HG03060 (cell line): ENCODE results near the gene CYFIP2.
"Not testable (repeated sequence)": the region's sequence is repeated elsewhere in the genome, so short reads cannot be mapped to it uniquely, and the experiment has no call there.

Experiments used
- ATAC-seq: cut with Tn5 transposase; IDR thresholded peaks from one replicate; pipeline ENCODE4 v1.9.1; 2021; ENCODE audit warnings: low read depth, moderate number of reproducible peaks; ENCODE audit not compliant: unreplicated experiment

CYFIP2 gene

DNA sequence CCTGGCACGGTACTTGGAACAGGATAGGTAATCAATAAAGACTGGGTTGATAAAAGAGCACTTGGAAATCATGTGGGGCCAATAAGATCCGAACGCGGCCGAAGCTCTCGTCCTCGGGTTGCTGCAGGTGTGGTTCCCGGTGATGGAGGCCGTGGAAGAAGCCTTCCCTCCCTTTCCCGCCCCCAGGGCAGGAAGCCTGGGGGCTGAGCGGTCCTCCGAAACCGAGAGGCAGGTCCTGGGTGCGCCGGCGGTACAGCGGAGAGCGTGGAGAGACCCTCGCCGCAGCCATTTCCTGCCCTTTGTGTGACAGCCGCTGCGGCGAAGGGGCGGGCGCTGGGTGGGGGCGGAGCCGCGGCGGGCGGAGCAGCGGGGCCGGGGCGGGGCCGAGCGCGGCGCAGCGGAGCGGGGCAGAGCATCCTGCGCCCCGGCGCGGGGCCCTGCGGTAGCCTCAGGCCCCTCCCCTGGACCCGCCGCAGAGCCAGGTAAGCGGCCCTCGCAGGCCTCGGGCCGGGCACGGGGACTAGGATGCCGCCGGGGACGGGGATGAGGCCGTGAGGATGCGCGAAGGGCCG, at the start of gene CYFIP2:
TSS of gene CYFIP2 (plus strand) at position 410 of the 572 bp plus-strand sequence. CDS start 19,239 bp downstream, outside the sequence.
- ATAC-seq: peak; percentile 40

GRCh38 chr5:157216391-157217142, 49.4 kb upstream of the CYFIP2 start:
- ATAC-seq: no peak

DNA sequence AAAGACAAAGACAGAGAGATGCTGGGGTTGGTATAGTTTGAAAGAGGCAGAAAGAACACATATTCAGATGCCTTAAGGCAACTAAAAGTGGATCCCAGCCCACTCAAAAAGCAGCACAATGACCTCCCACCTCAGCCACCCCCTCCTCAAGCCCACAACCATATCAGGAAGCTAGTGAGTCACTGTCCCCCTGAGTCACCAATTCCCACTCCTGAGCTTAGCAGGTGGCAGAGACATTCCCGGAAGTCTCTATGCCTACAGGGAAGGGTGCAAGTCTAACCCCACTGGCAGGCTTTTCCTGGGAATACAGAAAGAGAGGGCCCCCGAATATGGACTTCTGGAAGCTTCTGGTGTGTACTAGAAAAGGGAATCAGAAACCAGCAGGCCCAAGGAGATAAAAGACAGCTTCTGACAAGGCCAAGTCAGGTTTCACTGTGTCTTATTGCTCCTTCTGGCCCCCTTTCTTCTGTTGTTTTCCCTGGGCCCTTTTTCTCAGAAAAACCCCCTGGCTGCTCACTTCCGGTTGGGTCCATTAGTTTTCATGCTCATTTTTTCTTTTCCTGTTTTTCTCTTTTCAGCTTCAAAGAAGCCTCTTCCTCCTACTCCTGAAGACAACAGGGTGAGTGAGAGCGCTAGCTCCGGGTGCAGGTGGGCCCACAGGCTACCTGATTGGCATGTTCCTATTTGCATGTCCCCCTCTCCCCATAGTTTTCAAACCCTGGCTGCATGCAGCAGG, 48.5 kb upstream of the CYFIP2 start:
- no peak for ATAC-seq

GRCh38 chr5:157219491-157220271, 46.2 kb upstream of the CYFIP2 start:
- ATAC-seq: peak; percentile 39

GRCh38 chr5:157221959-157222358, 44.0 kb upstream of the CYFIP2 start:
- ATAC-seq: no peak

DNA sequence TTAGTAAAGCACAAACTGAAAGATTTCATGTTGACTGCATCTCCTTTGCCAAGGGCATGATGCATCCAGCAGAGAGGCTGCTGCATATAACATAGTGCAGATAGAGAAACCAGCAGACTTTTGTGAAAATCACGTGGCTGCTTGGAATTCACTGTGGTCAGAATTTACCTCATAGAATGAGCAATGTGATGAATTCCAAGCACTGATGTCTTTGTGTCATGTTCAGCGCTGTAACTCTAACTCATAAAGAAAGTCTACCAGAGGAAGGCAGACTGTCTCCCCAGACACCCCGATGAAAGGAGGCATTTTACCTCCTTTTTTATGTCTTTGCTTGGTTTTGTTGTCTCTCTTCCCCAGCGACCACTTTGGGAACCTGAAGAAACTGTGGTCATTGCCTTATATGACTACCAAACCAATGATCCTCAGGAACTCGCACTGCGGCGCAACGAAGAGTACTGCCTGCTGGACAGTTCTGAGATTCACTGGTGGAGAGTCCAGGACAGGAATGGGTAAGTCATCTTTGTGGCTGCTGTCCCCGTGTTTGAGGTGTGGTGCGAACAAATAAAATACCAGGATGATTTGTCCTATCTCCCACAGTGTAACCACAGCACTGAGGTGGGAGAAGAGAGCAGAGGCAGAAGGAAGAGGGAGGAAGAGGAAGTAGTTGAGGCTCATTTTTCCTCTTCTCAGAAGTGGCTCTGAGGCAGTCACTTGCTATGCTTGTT, 43.3 kb upstream of the CYFIP2 start:
- no peak for ATAC-seq

- ATAC-seq: no peak
These were observed 40.2 kb upstream of the CYFIP2 start for GRCh38 chr5:157225469-157226422.

GRCh38 chr5:157230610-157231009, 35.3 kb upstream of the CYFIP2 start:
- no peak for ATAC-seq

GRCh38 chr5:157232706-157233105, 33.2 kb upstream of the CYFIP2 start:
- ATAC-seq: no peak

GRCh38 chr5:157233515-157233914, 32.4 kb upstream of the CYFIP2 start:
- ATAC-seq: no peak

GRCh38 chr5:157236423-157236822, 29.5 kb upstream of the CYFIP2 start:
- ATAC-seq: no peak

DNA sequence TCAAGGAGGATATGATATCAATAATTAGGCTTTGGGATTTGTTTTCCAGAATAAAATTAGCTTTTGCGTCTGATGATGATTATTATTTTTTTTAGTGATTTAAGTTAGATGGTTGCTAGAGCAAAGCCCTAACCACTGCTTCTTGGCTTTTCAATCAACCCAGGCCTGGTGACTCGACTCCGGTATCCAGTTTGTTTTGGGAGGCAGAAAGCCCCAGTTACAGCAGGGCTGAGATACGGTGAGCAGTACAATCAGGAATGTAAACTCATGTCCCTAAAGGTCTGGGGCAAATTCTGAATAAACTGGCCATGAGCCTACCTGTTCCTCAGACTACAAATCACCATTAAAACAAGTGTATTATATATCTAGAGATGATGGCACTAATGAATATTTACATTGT, 24.4 kb upstream of the CYFIP2 start:
- no peak for ATAC-seq

DNA sequence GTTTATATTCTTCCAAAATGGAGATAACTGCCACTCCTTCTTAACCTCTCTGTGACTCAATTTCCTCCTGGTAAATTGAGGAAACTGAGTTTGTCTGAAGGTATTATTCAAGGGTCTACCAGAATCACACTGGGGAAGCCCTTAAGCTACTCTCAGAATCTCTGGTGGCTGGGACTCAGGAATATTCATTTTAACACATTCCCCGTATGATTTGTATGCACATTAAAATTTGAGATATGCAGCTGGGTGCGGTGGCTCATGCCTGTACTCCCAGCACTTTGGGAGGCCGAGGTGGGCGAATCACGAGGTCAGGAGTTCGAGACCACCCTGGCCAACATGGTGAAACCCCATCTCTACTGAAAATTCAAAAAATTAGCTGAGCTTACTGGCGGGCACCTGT, 21.2 kb upstream of the CYFIP2 start:
- not testable (repeated sequence) for ATAC-seq

DNA sequence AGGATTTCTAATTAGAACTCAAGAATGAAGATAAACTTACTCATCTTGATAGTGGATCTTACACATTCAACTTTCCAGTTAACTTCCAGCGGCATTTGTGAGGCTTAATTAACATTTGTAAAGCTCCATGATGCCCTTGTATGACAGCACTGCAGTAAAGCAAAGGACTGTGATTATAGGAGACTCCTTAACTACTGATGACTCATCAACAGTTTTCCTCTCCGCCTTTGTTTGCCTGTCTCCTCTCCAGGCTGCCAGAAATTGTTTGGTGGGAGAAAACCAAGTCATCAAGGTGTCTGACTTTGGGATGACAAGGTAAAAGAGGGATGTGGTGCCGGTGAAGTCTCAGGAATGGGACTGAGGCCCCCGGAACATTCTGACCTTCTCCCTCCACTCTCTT, 20.4 kb upstream of the CYFIP2 start:
- no peak for ATAC-seq

GRCh38 chr5:157245886-157246285, 20.0 kb upstream of the CYFIP2 start:
- ATAC-seq: no peak

- ATAC-seq: no peak
These were observed 18.7 kb upstream of the CYFIP2 start for GRCh38 chr5:157247267-157247666.

DNA sequence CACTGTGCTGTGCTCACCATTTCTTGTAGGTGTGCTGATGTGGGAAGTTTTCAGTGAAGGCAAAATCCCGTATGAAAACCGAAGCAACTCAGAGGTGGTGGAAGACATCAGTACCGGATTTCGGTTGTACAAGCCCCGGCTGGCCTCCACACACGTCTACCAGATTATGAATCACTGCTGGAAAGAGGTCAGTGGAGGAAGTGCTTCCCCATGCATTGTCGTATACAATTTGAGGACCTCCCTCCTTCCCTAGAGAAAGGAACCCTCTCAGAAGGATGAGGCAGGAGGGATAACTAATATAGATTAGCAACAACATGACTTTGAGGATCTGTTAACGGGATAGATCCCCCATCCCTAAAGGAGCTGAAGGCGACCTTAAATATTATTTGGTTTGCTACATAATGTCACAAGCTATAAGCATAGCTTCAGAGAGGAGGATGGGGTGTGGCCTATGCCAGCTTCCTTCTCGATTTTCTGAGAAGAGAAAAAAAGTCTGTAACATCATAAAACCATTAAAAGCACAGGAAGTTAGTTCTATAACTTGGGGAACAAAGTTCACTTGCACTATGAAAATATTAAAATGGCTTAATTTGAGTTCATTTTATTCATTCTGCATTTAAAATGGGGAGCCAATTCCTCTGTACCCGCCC, 17.0 kb upstream of the CYFIP2 start:
- ATAC-seq: no peak

- ATAC-seq: peak; percentile 88
These were observed 13.0 kb upstream of the CYFIP2 start for GRCh38 chr5:157252711-157253465.
